ENCODE results near the gene HTR4.

DNA sequence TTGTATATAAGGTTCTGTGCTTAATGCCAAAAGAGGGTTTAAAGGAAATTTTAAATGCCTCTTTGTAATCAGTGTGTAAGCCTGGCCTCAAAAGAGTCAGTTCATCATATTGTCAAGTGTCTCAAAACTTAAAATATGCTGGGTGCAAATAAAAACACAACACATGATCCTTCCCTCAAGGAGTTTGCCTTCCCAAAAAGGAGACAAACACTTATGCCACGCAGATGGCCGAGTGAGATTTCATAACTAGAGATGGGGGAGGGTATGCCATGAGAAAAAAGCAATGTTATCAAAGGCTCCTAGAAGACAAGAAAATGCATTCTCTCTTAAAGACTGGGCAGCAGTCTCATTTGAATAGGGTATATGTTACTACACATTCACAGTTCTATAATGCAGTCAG, 215.4 kb downstream of the HTR4 start:
- TF ChIP-seq CTCF (conservative IDR thresholded peaks at IDR 0.05; ENCODE audit: low read length), result no peak
- TF ChIP-seq EZH2phosphoT487 (IDR thresholded peaks at IDR 0.05; ENCODE audit: borderline replicate concordance), result no peak
